Activated CD4-positive, alpha-beta T cell treated with anti-CD3 and anti-CD28 coated beads for 36 hours (primary cell): Measurements from ENCODE around the gene RDH5. TPM values are rescaled to one million over a fixed set of nuclear protein-coding genes. Genes with fewer than 3 reads are reported as not detected.

Source experiments
- ATAC-seq: fragments of 200-7000 bp; cut with Tn5 transposase; one replicate; pipeline ENCODE4 v1.10.0; 2021; ENCODE audit warnings: mild to moderate bottlenecking, moderate library complexity
- CTCF ChIA-PET: fragments of 350-600 bp; sonication (Branson Sonifier 250); formaldehyde crosslinking; loops from one replicate; lab custom pipeline; 2021; ENCODE audit warnings: antibody characterized with exemption; lab: Charles Lee
- POLR2A ChIA-PET: fragments of 350-600 bp; sonication (Branson Sonifier 250); formaldehyde crosslinking; loops from one replicate; lab custom pipeline; 2021; ENCODE audit warnings: antibody characterized with exemption, inconsistent platforms; lab: Charles Lee
- DNase-seq: peaks from one replicate; pipeline ENCODE4 v3.0.0-alpha.2; 2020
- H3K27ac Mint-ChIP-seq: one replicate; pipeline ENCODE4 v1.8.0; 2021; ENCODE audit warnings: mixed read lengths
- H3K27me3 Mint-ChIP-seq: one replicate; pipeline ENCODE4 v1.8.0; 2021; ENCODE audit warnings: mixed read lengths
- H3K36me3 Mint-ChIP-seq: one replicate; pipeline ENCODE4 v1.8.0; 2021; ENCODE audit warnings: low read depth, mixed read lengths
- H3K4me1 Mint-ChIP-seq: one replicate; pipeline ENCODE4 v1.8.0; 2021; ENCODE audit warnings: mixed read lengths
- H3K4me3 Mint-ChIP-seq: one replicate; pipeline ENCODE4 v1.8.0; 2021; ENCODE audit warnings: mild to moderate bottlenecking, moderate library complexity, mixed read lengths
- H3K9me3 Mint-ChIP-seq: one replicate; pipeline ENCODE4 v1.8.0; 2021; ENCODE audit warnings: low read depth, mixed read lengths
- intact Hi-C, 2 experiments: fragments of 100-400 bp; cut with DNase I in 1 of 2; cut with micrococcal nuclease in 1 of 2; formaldehyde crosslinking; loops; one replicate each; pipeline versions ENCODE4 v1.14.2 to v1.15.1; 2022 to 2024; cut with DNase I, micrococcal nuclease
- total RNA-seq, 2 experiments: library from RNA; stranded (reverse); gene quantifications; one replicate each; pipeline ENCODE4 v1.2.3, GENCODE V29; 2021

RDH5 gene
- total RNA-seq, 2 experiments from 2014 or later, result 9.6 to 12.2 TPM

DNA sequence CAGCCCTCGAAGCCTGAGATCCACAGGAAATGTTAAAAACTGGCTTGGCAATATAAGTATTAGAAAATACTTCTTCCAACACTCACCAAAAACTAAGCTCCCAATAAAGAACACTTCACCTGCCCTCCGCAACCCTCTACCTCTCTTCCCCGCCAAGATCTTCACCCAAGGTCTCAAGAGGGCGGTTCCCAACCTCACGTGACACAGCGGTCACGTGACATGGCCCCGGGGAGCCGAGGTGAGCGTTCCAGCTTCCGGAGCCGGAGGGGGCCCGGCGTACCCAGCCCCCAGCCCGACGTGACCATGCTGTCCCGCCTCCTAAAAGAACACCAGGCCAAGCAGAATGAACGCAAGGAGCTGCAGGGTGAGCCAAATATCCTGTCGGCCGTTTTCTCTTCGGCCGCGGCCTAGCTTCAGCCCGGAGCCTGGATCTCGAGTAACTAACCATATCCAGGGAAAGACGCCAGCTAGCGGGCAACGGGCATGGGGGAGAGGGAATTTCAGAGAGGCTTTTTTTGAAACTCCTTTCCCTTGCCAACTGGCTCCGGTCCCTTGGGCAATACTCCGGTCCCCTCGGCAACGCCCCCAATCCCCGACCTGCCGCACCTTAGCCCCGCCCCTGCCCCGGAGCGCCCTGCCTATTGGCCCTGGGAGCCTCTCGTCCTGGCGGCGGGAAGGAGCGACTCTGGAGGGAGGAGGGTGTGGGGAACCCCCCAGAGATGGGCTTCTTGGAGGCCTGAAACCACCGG, 4.2 kb upstream of the RDH5 start, which contains the start of gene BLOC1S1:
TSS of gene BLOC1S1 (plus strand) at position 214 of the 749 bp plus-strand sequence. CDS start at position 220, 6 bp downstream.
- peak; percentile 94 for ATAC-seq
- peak; percentile 97 for DNase-seq
- POLR2A ChIA-PET, result interaction anchor here (0.6 kb wide), 1 partner anchor 1357 kb away, joined by 4 read pairs; no protein-coding TSS in a partner anchor
- peaks cover 30% of the 10 kb centered on the region for H3K4me1 Mint-ChIP-seq
- no peaks in the 10 kb centered on the region for H3K9me3 Mint-ChIP-seq
- H3K27ac Mint-ChIP-seq, result peak within 1 kb of the TSS; percentile 89
- intact Hi-C loops, result loop anchor here (1.0 to 10.0 kb wide), 10 partner anchors 13 to 731 kb away; partner anchors contain the start of genes CD63 (in 2 of the 2), PA2G4 (in 1 of the 2), RAB5B (in 1 of the 2) and SARNP (in 1 of the 2)
- H3K27me3 Mint-ChIP-seq, result peaks cover 2% of the 10 kb centered on the region
- peak within 1 kb of the TSS; percentile 86 for H3K4me3 Mint-ChIP-seq
- CTCF ChIA-PET, result interaction anchor here (0.7 to 6.6 kb wide), 9 partner anchors 9 to 1464 kb away, joined by 3 to 67 read pairs (median 4); partner anchors contain the start of genes CD63, ORMDL2 and SARNP
- H3K36me3 Mint-ChIP-seq, result peaks cover 4% of the 10 kb centered on the region

DNA sequence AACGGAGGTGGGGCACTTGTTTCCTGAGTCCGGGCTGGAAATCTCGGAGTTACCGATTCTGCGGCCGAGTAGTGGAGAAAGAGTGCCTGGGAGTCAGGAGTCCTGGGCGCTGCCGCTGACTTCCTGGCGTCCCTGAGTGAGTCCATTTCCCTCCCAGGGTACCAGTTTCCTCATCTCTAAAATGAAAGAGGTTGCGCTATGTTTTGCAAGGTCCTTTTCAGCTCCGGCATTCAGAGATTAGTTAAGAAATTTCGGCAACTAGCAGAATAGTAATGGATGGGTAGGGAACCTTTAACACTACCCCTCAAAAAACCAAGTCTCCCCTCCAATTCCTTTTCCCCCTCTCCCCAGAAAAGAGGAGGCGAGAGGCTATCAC, 3.6 kb upstream of the RDH5 start:
- peak; percentile 34 for ATAC-seq
- peaks cover 4% of the 10 kb centered on the region for H3K36me3 Mint-ChIP-seq
- no peaks in the 10 kb centered on the region for H3K9me3 Mint-ChIP-seq
- peaks cover 30% of the 10 kb centered on the region for H3K4me1 Mint-ChIP-seq
- peak overlapping the region; percentile 86 for H3K4me3 Mint-ChIP-seq
- intact Hi-C loops, result loop anchor here (1.0 to 10.0 kb wide), 10 partner anchors 13 to 732 kb away; partner anchors contain the start of genes CD63 (in 2 of the 2), PA2G4 (in 1 of the 2), RAB5B (in 1 of the 2) and SARNP (in 1 of the 2)
- H3K27ac Mint-ChIP-seq, result peak overlapping the region; percentile 89
- no peak for DNase-seq
- POLR2A ChIA-PET, result no interaction called here
- CTCF ChIA-PET, result interaction anchor here (0.7 to 6.6 kb wide), 11 partner anchors 8 to 1464 kb away, joined by 3 to 67 read pairs (median 5); partner anchors contain the start of genes CD63, ITGA7, ORMDL2 and SARNP
- peaks cover 2% of the 10 kb centered on the region for H3K27me3 Mint-ChIP-seq

DNA sequence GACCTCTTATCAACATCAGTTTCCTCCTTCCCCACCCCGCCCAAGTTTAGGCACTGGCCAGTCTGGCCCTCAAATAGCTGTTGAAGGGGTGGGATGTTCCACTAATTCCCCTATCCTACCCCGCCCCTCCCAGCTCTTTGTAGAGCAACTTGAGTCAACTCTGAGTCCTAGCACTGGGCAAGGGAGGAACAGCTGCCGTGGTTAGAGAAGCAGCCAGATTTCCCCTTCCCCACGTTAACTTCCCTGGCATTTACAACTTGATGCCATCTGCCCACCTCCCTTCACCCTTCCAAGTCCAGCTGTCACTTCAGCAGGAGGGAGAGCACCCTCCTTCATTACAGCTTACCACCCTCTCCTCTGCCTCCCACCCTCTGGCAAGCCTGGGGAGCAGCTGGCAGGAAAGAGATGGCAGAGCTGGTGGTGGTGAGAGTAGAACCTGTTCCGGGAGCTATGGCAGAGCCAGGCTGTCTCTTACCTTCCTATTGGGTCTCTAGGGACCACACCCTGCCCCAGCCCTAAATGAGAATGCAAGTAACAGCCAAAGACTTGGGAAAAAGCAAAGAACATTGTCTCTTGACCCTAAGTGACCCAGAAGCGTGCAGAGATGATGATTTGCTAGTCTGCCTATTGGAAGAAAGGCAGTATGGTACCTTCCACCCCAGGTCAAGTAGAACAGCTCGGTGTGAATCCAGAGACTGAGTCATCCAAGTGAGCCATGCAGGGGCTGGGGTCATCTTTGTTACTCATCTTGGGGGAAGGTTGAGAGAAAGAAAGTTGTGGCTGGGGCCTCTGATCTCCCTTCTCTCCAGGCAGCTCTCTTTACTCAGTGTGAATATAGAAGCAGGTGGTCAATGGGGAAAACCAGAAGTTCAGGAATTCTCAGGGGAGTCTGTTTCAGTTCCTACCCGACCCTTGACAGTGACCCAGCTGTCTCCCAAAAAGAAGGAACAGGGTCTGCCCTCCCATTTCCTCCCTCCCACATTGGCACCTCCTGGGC, 2.9 kb upstream of the RDH5 start:
- peak overlapping the region; percentile 89 for H3K27ac Mint-ChIP-seq
- peaks cover 30% of the 10 kb centered on the region for H3K4me1 Mint-ChIP-seq
- H3K9me3 Mint-ChIP-seq, result no peaks in the 10 kb centered on the region
- peak; percentile 55 for ATAC-seq
- peaks cover 4% of the 10 kb centered on the region for H3K36me3 Mint-ChIP-seq
- H3K27me3 Mint-ChIP-seq, result peaks cover 2% of the 10 kb centered on the region
- CTCF ChIA-PET, result interaction anchor here (0.6 to 6.6 kb wide), 12 partner anchors 10 to 312 kb away, joined by 3 to 67 read pairs (median 4); partner anchors contain the start of genes CD63 and ITGA7
- intact Hi-C loops, result loop anchor here (2.0 to 10.0 kb wide), 3 partner anchors 60 to 733 kb away; partner anchors contain the start of gene TESPA1 (in 1 of the 2)
- H3K4me3 Mint-ChIP-seq, result peak overlapping the region; percentile 86
- POLR2A ChIA-PET, result interaction anchor here (0.7 to 1.0 kb wide), 2 partner anchors 22 to 387 kb away, joined by 3 to 4 read pairs; partner anchors contain the start of gene PA2G4
- DNase-seq, result peak; percentile 62

DNA sequence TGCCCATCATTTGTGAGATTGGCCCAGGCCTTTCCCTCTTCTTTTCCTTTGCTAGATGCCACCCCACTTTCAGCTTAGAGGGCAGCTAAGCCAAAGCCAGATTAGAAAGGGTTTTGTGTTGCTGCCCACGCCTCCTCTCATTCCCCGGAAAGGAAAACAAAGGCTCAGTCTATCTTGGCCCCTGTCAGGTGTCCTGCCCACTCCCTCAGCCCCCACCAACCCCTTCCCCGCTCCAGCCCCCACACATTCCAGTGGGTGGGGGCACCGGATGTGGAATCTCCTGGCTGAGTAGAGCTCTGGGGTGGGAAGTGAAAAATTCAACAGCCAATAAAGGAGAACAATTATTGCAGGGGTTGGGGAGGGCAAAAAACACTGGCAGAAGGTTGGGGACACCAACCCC, 2.2 kb upstream of the RDH5 start:
- Mint-ChIP-seq H3K4me3 (peak overlapping the region; percentile 86), H3K27ac (peak overlapping the region; percentile 89), H3K27me3 (peaks cover 2% of the 10 kb centered on the region), H3K9me3 (no peaks in the 10 kb centered on the region), H3K36me3 (peaks cover 4% of the 10 kb centered on the region), H3K4me1 (peaks cover 30% of the 10 kb centered on the region)
- DNase-seq (no peak), ATAC-seq (no peak)
- CTCF ChIA-PET, result interaction anchor here (0.6 to 6.6 kb wide), 9 partner anchors 9 to 311 kb away, joined by 3 to 67 read pairs (median 3); partner anchors contain the start of gene CD63
- intact Hi-C loops, result loop anchor here (5.0 to 10.0 kb wide), 2 partner anchors 61 to 733 kb away; partner anchors contain the start of gene TESPA1 (in 1 of the 2)
- POLR2A ChIA-PET, result interaction anchor here (0.7 to 1.0 kb wide), 2 partner anchors 22 to 386 kb away, joined by 3 to 4 read pairs; partner anchors contain the start of gene PA2G4

DNA sequence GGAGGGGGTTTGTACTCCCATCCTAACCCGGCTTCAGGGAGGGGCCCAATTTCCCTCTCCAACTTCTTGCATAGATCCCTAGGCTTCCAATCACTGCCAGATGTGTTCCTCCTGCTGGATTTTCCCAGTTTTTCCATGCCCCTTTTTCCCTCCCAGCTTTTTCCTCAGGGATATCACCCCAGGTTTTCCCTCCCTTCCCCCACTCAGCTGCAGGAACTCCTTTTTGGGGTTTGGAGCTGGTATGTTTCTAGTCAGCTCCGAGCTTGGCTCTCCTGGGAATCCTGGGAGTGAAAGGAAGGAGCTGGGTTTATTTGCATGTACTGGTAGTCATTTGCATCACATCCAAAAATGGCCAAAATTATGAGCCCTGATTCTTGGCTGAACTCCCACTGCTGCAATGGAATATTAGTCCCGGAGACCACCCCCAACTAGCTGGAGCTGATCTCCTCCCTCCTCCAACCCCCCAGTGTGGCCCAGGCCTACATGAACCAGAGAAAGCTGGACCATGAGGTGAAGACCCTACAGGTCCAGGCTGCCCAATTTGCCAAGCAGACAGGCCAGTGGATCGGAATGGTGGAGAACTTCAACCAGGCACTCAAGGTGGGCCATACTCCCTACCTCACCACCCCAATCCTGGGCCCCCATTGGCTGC, 1.4 kb upstream of the RDH5 start:
- Mint-ChIP-seq H3K27me3 (peaks cover 2% of the 10 kb centered on the region), H3K4me1 (peaks cover 30% of the 10 kb centered on the region), H3K4me3 (no peak overlapping the region), H3K36me3 (peaks cover 4% of the 10 kb centered on the region), H3K27ac (no peak overlapping the region), H3K9me3 (no peaks in the 10 kb centered on the region)
- CTCF ChIA-PET, result interaction anchor here (0.6 to 6.6 kb wide), 6 partner anchors 11 to 551 kb away, joined by 3 to 67 read pairs (median 3); partner anchors contain the start of gene CD63
- DNase-seq (no peak), ATAC-seq (no peak)
- intact Hi-C loops, result loop anchor here (5.0 to 10.0 kb wide), 2 partner anchors 61 to 734 kb away; partner anchors contain the start of gene TESPA1 (in 1 of the 2)
- POLR2A ChIA-PET, result interaction anchor here (0.7 kb wide), 1 partner anchor 111 kb away, joined by 3 read pairs; no protein-coding TSS in a partner anchor

DNA sequence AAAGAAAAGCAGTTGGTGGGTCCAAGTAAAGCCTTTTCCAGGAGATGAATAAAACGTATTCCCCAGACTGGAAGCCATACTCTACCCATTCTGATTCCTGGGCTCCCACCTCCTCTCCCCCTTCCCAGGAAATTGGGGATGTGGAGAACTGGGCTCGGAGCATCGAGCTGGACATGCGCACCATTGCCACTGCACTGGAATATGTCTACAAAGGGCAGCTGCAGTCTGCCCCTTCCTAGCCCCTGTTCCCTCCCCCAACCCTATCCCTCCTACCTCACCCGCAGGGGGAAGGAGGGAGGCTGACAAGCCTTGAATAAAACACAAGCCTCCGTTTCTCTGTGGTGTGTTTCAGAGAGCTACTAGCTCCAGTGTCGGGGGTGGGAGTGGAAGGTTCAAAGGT, 822 bp upstream of the RDH5 start:
- Mint-ChIP-seq H3K27me3 (peaks cover 2% of the 10 kb centered on the region), H3K4me1 (peaks cover 30% of the 10 kb centered on the region), H3K36me3 (peaks cover 4% of the 10 kb centered on the region), H3K9me3 (no peaks in the 10 kb centered on the region), H3K4me3 (no peak overlapping the region), H3K27ac (peak overlapping the region; percentile 13)
- intact Hi-C loops, result loop anchor here (5.0 to 10.0 kb wide), 2 partner anchors 62 to 735 kb away; partner anchors contain the start of gene TESPA1 (in 1 of the 2)
- CTCF ChIA-PET, result interaction anchor here (0.6 to 6.6 kb wide), 5 partner anchors 10 to 552 kb away, joined by 3 to 67 read pairs (median 3); partner anchors contain the start of gene CD63
- ATAC-seq (no peak), DNase-seq (no peak)
- POLR2A ChIA-PET, result interaction anchor here (0.7 kb wide), 1 partner anchor 111 kb away, joined by 3 read pairs; no protein-coding TSS in a partner anchor

DNA sequence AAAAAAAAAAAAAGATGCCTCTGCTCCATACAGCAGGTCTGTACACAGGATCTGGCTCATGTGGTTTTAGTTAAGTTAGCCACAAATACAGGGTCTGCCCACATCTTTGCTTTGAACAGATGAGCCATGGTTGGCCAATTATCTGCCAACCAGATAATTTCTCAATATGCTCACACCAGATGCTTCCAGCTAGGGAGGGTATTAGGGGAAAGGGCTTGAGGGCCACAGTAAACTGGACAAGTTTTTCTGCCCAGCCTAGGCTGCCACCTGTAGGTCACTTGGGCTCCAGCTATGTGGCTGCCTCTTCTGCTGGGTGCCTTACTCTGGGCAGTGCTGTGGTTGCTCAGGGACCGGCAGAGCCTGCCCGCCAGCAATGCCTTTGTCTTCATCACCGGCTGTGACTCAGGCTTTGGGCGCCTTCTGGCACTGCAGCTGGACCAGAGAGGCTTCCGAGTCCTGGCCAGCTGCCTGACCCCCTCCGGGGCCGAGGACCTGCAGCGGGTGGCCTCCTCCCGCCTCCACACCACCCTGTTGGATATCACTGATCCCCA, 776 bp downstream of the RDH5 start:
- ATAC-seq (no peak), DNase-seq (no peak)
- Mint-ChIP-seq H3K36me3 (peaks cover 7% of the 10 kb centered on the region), H3K4me3 (no peak overlapping the region), H3K27me3 (no peaks in the 10 kb centered on the region), H3K4me1 (peaks cover 27% of the 10 kb centered on the region), H3K27ac (no peak overlapping the region), H3K9me3 (no peaks in the 10 kb centered on the region)
- POLR2A ChIA-PET, result interaction anchor here (0.6 kb wide), 1 partner anchor 97 kb away, joined by 3 read pairs; the partner anchor contains the start of genes ORMDL2 and SARNP
- intact Hi-C loops, result no loop called here
- CTCF ChIA-PET, result interaction anchor here (6.6 kb wide), 1 partner anchor 17 kb away, joined by 67 read pairs; no protein-coding TSS in a partner anchor

DNA sequence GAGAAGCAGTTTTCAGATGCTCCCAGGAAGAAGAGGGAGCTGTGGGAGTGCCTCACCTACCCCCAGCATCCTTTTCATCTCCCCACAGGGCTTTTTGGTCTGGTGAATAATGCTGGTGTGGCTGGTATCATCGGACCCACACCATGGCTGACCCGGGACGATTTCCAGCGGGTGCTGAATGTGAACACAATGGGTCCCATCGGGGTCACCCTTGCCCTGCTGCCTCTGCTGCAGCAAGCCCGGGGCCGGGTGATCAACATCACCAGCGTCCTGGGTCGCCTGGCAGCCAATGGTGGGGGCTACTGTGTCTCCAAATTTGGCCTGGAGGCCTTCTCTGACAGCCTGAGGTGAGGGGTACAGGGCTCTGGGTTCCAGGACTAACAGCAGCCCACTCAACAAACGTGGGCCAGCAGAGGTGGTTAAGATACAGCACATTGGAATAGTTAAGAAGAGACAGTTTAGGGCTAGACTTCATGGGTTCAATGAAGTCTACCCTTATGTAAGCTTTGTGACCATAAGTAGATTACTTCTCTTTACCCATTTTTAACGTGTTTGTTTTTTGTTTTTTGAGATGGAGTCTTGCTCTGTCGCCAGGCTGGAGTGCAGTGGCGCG, 1.5 kb downstream of the RDH5 start:
- Mint-ChIP-seq H3K9me3 (no peaks in the 10 kb centered on the region), H3K4me1 (peaks cover 31% of the 10 kb centered on the region), H3K27me3 (no peaks in the 10 kb centered on the region), H3K36me3 (peaks cover 10% of the 10 kb centered on the region), H3K27ac (no peak overlapping the region), H3K4me3 (no peak overlapping the region)
- ChIA-PET POLR2A (no interaction called here), CTCF (interaction anchor here (0.6 to 6.6 kb wide), 6 partner anchors 10 to 492 kb away, joined by 3 to 67 read pairs (median 5); no protein-coding TSS in a partner anchor)
- no peak for ATAC-seq
- intact Hi-C loops, result no loop called here
- DNase-seq, result no peak

DNA sequence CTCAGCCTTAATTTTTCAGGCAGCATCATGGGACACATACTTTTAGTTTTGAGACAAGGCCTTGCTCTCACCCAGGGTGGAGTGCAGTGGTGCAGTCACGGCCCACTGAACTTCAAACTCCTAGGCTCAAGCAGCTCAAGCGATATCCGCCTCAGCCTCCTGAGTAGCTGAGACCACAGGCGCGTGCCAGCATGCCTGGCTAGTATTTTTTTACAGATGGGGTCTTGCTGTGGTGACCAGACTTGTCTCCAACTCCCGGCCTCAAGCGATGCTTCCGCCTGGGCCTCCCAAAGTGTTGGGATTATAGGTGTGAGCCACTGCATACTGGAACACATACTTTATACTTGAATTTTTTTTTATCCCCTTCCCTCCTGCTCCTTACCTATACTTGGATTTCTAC, 2.8 kb downstream of the RDH5 start:
- DNase-seq, result no peak
- no peak for ATAC-seq
- no peak overlapping the region for H3K4me3 Mint-ChIP-seq
- H3K9me3 Mint-ChIP-seq, result no peaks in the 10 kb centered on the region
- H3K4me1 Mint-ChIP-seq, result peaks cover 32% of the 10 kb centered on the region
- intact Hi-C loops, result no loop called here
- no peaks in the 10 kb centered on the region for H3K27me3 Mint-ChIP-seq
- ChIA-PET POLR2A (interaction anchor here (0.6 kb wide), 1 partner anchor 252 kb away, joined by 3 read pairs; no protein-coding TSS in a partner anchor), CTCF (interaction anchor here (0.6 to 2.3 kb wide), 7 partner anchors 11 to 203 kb away, joined by 3 to 19 read pairs (median 4); no protein-coding TSS in a partner anchor)
- peaks cover 11% of the 10 kb centered on the region for H3K36me3 Mint-ChIP-seq
- H3K27ac Mint-ChIP-seq, result no peak overlapping the region
